Endodermal cell (in vitro differentiated cells): ENCODE data around the gene KIF2A. TPM values are rescaled to one million over a fixed set of nuclear protein-coding genes. Genes with fewer than 3 reads are reported as not detected.
A peak's percentile ranks its signal among the peaks of the same experiment; 100 is the strongest.

Source experiments
- DNase-seq: peaks from one replicate; pipeline ENCODE4 v3.0.0-alpha.2; 2017
- H3K27ac ChIP-seq: 2 replicates; pipeline ENCODE4 v1.5.1; 2013; ENCODE audit warnings: mild to moderate bottlenecking, low read depth, low read length, moderate library complexity
- H3K27me3 ChIP-seq: 2 replicates; pipeline ENCODE4 v1.6.1; 2013; ENCODE audit warnings: mild to moderate bottlenecking, low read length, moderate library complexity; ENCODE audit not compliant: insufficient read depth, control insufficient read depth, poor library complexity, severe bottlenecking
- H3K36me3 ChIP-seq: 2 replicates; pipeline ENCODE4 v1.7.0; 2013; ENCODE audit warnings: mild to moderate bottlenecking, low read length, moderate library complexity; ENCODE audit not compliant: control insufficient read depth, insufficient read depth
- H3K4me1 ChIP-seq: one replicate; pipeline ENCODE4 v1.7.0; 2013; ENCODE audit warnings: low read length; ENCODE audit not compliant: control insufficient read depth, insufficient read depth
- H3K4me3 ChIP-seq: 2 replicates; pipeline ENCODE4 v1.5.1; 2013; ENCODE audit warnings: mild to moderate bottlenecking, low read length, moderate library complexity
- H3K9ac ChIP-seq: 2 replicates; pipeline ENCODE4 v1.6.1; 2013; ENCODE audit warnings: mild to moderate bottlenecking, low read length, moderate library complexity; ENCODE audit not compliant: poor library complexity, severe bottlenecking; ENCODE audit errors: extremely low read depth
- H3K9me3 ChIP-seq: 2 replicates; pipeline ENCODE4 v1.6.1; 2013; ENCODE audit warnings: mild to moderate bottlenecking, low read length, moderate library complexity; ENCODE audit not compliant: control insufficient read depth
- H3K27ac Mint-ChIP-seq: 2 replicates; pipeline ENCODE4 v1.8.0; 2020; ENCODE audit warnings: mixed read lengths
- H3K27me3 Mint-ChIP-seq: 2 replicates; pipeline ENCODE4 v1.8.0; 2021; ENCODE audit warnings: mild to moderate bottlenecking, mixed read lengths; ENCODE audit not compliant: insufficient read depth
- H3K36me3 Mint-ChIP-seq: 2 replicates; pipeline ENCODE4 v1.8.0; 2020; ENCODE audit warnings: low read depth, mixed read lengths
- H3K4me1 Mint-ChIP-seq: 2 replicates; pipeline ENCODE4 v1.8.0; 2020; ENCODE audit warnings: mixed read lengths
- H3K4me3 Mint-ChIP-seq: 2 replicates; pipeline ENCODE4 v1.8.0; 2020; ENCODE audit warnings: mild to moderate bottlenecking, moderate library complexity, mixed read lengths
- H3K9me3 Mint-ChIP-seq: 2 replicates; pipeline ENCODE4 v1.8.0; 2020; ENCODE audit warnings: mild to moderate bottlenecking, mixed read lengths
- CTCF ChIP-seq: fragments of 200-600 bp; sonication (generic); conservative IDR thresholded peaks from 2 replicates; pipeline ENCODE4 v1.5.0; 2021; ENCODE audit warnings: antibody characterized with exemption, mild to moderate bottlenecking
- WGBS, 2 experiments: methylation state at CpG; one replicate each; pipeline versions ENCODE4 v1.1.5 to v1.1.7; 2013; ENCODE audit warnings: missing lambda C conversion rate in 2 of 2, mixed read lengths in 1 of 2; ENCODE audit not compliant: insufficient coverage in 1 of 2, insufficient read length in 1 of 2; 5-methylcytosine and 5-hydroxymethylcytosine counted together
- total RNA-seq, 2 donors: library from RNA; stranded (reverse); fragmentation: NEBNext Ultra II Directional in 1 of 2; extraction: Animal tissue kit (Norgen Biotek cat#: 25700) in 1 of 2; gene quantifications; 2 replicates in 1 of 2; 3 replicates in 1 of 2; pipeline ENCODE4 v1.2.1, GENCODE V29; 2021

KIF2A gene
- total RNA-seq, 2 donors from 2014 or later = 67.4 to 74.6 TPM

GRCh38 chr5:62268792-62269191 is 37.2 kb upstream of the KIF2A start:
- WGBS, 2 experiments = 81 to 86% methylated on average over 2 of the region's 2 CpGs
- Histone ChIP-seq H3K9ac (no peak overlapping the region), H3K4me1 (no peaks in the 10 kb centered on the region), H3K9me3 (no peaks in the 10 kb centered on the region), H3K36me3 (no peaks in the 10 kb centered on the region), H3K4me3 (no peak overlapping the region), H3K27ac (no peak overlapping the region), H3K27me3 (no peaks in the 10 kb centered on the region)
- Mint-ChIP-seq H3K36me3 (no peaks in the 10 kb centered on the region), H3K9me3 (no peaks in the 10 kb centered on the region), H3K27ac (no peak overlapping the region), H3K4me1 (no peaks in the 10 kb centered on the region), H3K27me3 (no peaks in the 10 kb centered on the region), H3K4me3 (no peak overlapping the region)
- no peak for TF ChIP-seq CTCF
- DNase-seq = no peak

GRCh38 chr5:62271370-62271769 is 34.6 kb upstream of the KIF2A start:
- H3K27me3 ChIP-seq = no peaks in the 10 kb centered on the region
- Mint-ChIP-seq H3K27ac (no peak overlapping the region), H3K4me3 (no peak overlapping the region), H3K27me3 (no peaks in the 10 kb centered on the region), H3K4me1 (no peaks in the 10 kb centered on the region), H3K9me3 (no peaks in the 10 kb centered on the region), H3K36me3 (no peaks in the 10 kb centered on the region)
- H3K4me1 ChIP-seq = no peaks in the 10 kb centered on the region
- no peak for DNase-seq
- no peak for TF ChIP-seq CTCF
- H3K27ac ChIP-seq = no peak overlapping the region
- H3K9ac ChIP-seq = no peak overlapping the region
- no peaks in the 10 kb centered on the region for H3K36me3 ChIP-seq
- H3K4me3 ChIP-seq = no peak overlapping the region
- 83 to 97% methylated on average over 1 of the region's 1 CpG for WGBS, 2 experiments
- no peaks in the 10 kb centered on the region for H3K9me3 ChIP-seq

GRCh38 chr5:62271870-62272269 is 34.1 kb upstream of the KIF2A start:
- H3K27ac ChIP-seq = no peak overlapping the region
- H3K4me3 ChIP-seq = no peak overlapping the region
- Mint-ChIP-seq H3K27ac (no peak overlapping the region), H3K4me1 (no peaks in the 10 kb centered on the region), H3K27me3 (no peaks in the 10 kb centered on the region), H3K4me3 (no peak overlapping the region), H3K36me3 (no peaks in the 10 kb centered on the region), H3K9me3 (no peaks in the 10 kb centered on the region)
- no peaks in the 10 kb centered on the region for H3K9me3 ChIP-seq
- 63 to 100% methylated on average over 1 to 3 of the region's 3 CpGs for WGBS, 2 experiments
- H3K27me3 ChIP-seq = no peaks in the 10 kb centered on the region
- no peak for DNase-seq
- TF ChIP-seq CTCF = peak; percentile 32
- H3K9ac ChIP-seq = no peak overlapping the region
- no peaks in the 10 kb centered on the region for H3K36me3 ChIP-seq
- H3K4me1 ChIP-seq = no peaks in the 10 kb centered on the region
